SK-N-SH (cell line): ENCODE results near the gene PHETA2. TPM values are rescaled to one million over a fixed set of nuclear protein-coding genes. Genes with fewer than 3 reads are reported as not detected.
"Not testable (repeated sequence)": the region's sequence is repeated elsewhere in the genome, so short reads cannot be mapped to it uniquely, and the experiment has no call there.

ENCODE experiments used
- CTCF ChIA-PET: fragments of 300-600, 350-600 bp; formaldehyde crosslinking; extraction: SDS; loops from one replicate; lab custom pipeline; 2021; lab: Yijun Ruan, JAX
- POLR2A ChIA-PET: fragments of 350-600 bp; sonication (Branson Sonifier 250); formaldehyde crosslinking; extraction: SDS; loops from one replicate; lab custom pipeline; 2020; ENCODE audit warnings: antibody characterized with exemption, inconsistent platforms; lab: Yijun Ruan, JAX
- DNase-seq: peaks from one replicate; pipeline ENCODE4 v3.0.0; 2012
- H2AFZ ChIP-seq: fragments of 200-600 bp; sonication (generic); 2 replicates; pipeline ENCODE4 v1.8.1; 2016; ENCODE audit warnings: antibody characterized with exemption, mild to moderate bottlenecking, low read depth
- H3F3A ChIP-seq: fragments of 200-600 bp; sonication (generic); replicated peaks from 2 replicates; pipeline ENCODE3; 2016; ENCODE audit warnings: antibody characterized with exemption, mild to moderate bottlenecking; ENCODE audit not compliant: insufficient read depth
- H3K27ac ChIP-seq, 2 experiments: fragments of 200-500 bp in 1 of 2; fragments of 200-600 bp in 1 of 2; sonication (Bioruptor generic) in 1 of 2; sonication (generic), shearing (Covaris generic) in 1 of 2; 2 replicates each; pipeline versions ENCODE4 v1.5.1 to v1.6.1; 2014 to 2016; ENCODE audit warnings: low read depth in 2 of 2, inconsistent platforms in 1 of 2, low read length in 1 of 2, mild to moderate bottlenecking in 1 of 2, mixed read lengths in 1 of 2
- H3K27me3 ChIP-seq: fragments of 200-600 bp; sonication (generic), shearing (Covaris generic); 2 replicates; pipeline ENCODE4 v1.6.1; 2016; ENCODE audit warnings: mixed run types; ENCODE audit not compliant: insufficient read depth
- H3K36me3 ChIP-seq, 2 experiments: fragments of 200-500 bp in 1 of 2; fragments of 200-600 bp in 1 of 2; sonication (Bioruptor generic) in 1 of 2; sonication (generic) in 1 of 2; replicated peaks in 1 of 2; 2 replicates each; pipeline versions ENCODE3 to v1.5.1; 2014 to 2016; ENCODE audit warnings: low read length in 1 of 2, mild to moderate bottlenecking in 1 of 2; ENCODE audit not compliant: insufficient read depth in 2 of 2, control insufficient read depth in 1 of 2
- H3K4me1 ChIP-seq, 2 experiments: fragments of 200-500 bp in 1 of 2; fragments of 200-600 bp in 1 of 2; sonication (Bioruptor generic) in 1 of 2; sonication (generic), shearing (Covaris generic) in 1 of 2; 2 replicates each; pipeline versions ENCODE4 v1.5.1 to v1.6.1; 2014 to 2016; ENCODE audit warnings: low read depth in 1 of 2, low read length in 1 of 2, mixed run types in 1 of 2; ENCODE audit not compliant: insufficient read depth in 2 of 2, control insufficient read depth in 1 of 2
- H3K4me2 ChIP-seq: fragments of 200-600 bp; sonication (generic), shearing (Covaris generic); 2 replicates; pipeline ENCODE4 v1.6.1; 2017; ENCODE audit warnings: mixed run types
- H3K4me3 ChIP-seq, 2 experiments: fragments of 200-500 bp in 1 of 2; fragments of 200-600 bp in 1 of 2; sonication (Bioruptor generic) in 1 of 2; sonication (generic), shearing (Covaris generic) in 1 of 2; 2 replicates each; pipeline versions ENCODE4 v1.5.1 to v1.8.1; 2014 to 2016; ENCODE audit warnings: low read depth in 2 of 2, inconsistent platforms in 1 of 2, low read length in 1 of 2, mild to moderate bottlenecking in 1 of 2, mixed read lengths in 1 of 2, moderate library complexity in 1 of 2
- H3K79me2 ChIP-seq: fragments of 200-600 bp; sonication (generic); 2 replicates; pipeline ENCODE4 v1.8.1; 2017; ENCODE audit warnings: mild to moderate bottlenecking; ENCODE audit not compliant: insufficient read depth
- H3K9ac ChIP-seq: fragments of 200-600 bp; sonication (generic); 2 replicates; pipeline ENCODE4 v1.6.1; 2017; ENCODE audit warnings: mixed run types
- H3K9me2 ChIP-seq: fragments of 200-600 bp; sonication (generic); 2 replicates; pipeline ENCODE4 v1.6.1; 2017; ENCODE audit warnings: mixed run types
- H3K9me3 ChIP-seq: fragments of 200-600 bp; sonication (generic); 2 replicates; pipeline ENCODE4 v1.6.1; 2017; ENCODE audit warnings: mixed run types, mild to moderate bottlenecking, moderate library complexity
- H4K20me1 ChIP-seq: fragments of 200-600 bp; sonication (generic); 2 replicates; pipeline ENCODE4 v1.6.1; 2017; ENCODE audit warnings: mild to moderate bottlenecking, mixed run types; ENCODE audit not compliant: insufficient read depth
- ELF1 ChIP-seq: IDR thresholded peaks from 2 replicates; pipeline ENCODE4 v1.4.0; 2012
- FOSL2 ChIP-seq: IDR thresholded peaks from 2 replicates; pipeline ENCODE4 v1.4.0; 2012; ENCODE audit warnings: low read depth, mild to moderate bottlenecking, moderate library complexity, borderline replicate concordance
- FOXJ3 ChIP-seq: sonication (generic); formaldehyde crosslinking; IDR thresholded peaks from 2 replicates; pipeline ENCODE4 v1.5.1; 2020; ENCODE audit warnings: mild to moderate bottlenecking, missing genetic modification reagents
- GABPA ChIP-seq: IDR thresholded peaks from 2 replicates; pipeline ENCODE4 v1.4.0; 2012; ENCODE audit warnings: low read depth, mild to moderate bottlenecking
- MXI1 ChIP-seq: IDR thresholded peaks from 2 replicates; pipeline ENCODE4 v1.6.1; 2012; ENCODE audit warnings: mild to moderate bottlenecking, low read depth, low read length, improper control_type of control experiment
- NFIC ChIP-seq: IDR thresholded peaks from 2 replicates; pipeline ENCODE4 v1.4.0; 2012; ENCODE audit warnings: borderline replicate concordance
- NRF1 ChIP-seq: IDR thresholded peaks from 2 replicates; pipeline ENCODE4 v1.6.1; 2012; ENCODE audit warnings: low read depth, mild to moderate bottlenecking, low read length
- POLR2AphosphoS5 ChIP-seq: IDR thresholded peaks from 2 replicates; pipeline ENCODE4 v1.6.1; 2012; ENCODE audit warnings: low read depth, low read length
- RCOR1 ChIP-seq: fragments of 150-350 bp; IDR thresholded peaks from 2 replicates; pipeline ENCODE4 v1.6.1; 2017; ENCODE audit warnings: antibody characterized with exemption, low read length
- RFX5 ChIP-seq: IDR thresholded peaks from 2 replicates; pipeline ENCODE4 v1.6.1; 2012; ENCODE audit warnings: mild to moderate bottlenecking, improper control_type of control experiment, low read length
- RXRA ChIP-seq: IDR thresholded peaks from 2 replicates; pipeline ENCODE4 v1.4.0; 2012; ENCODE audit warnings: low read depth, mild to moderate bottlenecking, borderline replicate concordance
- TAF1 ChIP-seq: IDR thresholded peaks from 2 replicates; pipeline ENCODE4 v1.6.1; 2012; ENCODE audit warnings: low read depth, mild to moderate bottlenecking, low read length, moderate library complexity, borderline replicate concordance
- TEAD4 ChIP-seq: IDR thresholded peaks from 2 replicates; pipeline ENCODE4 v1.4.0; 2012; ENCODE audit warnings: mild to moderate bottlenecking, borderline replicate concordance; ENCODE audit not compliant: insufficient read depth
- WGBS: methylation state at CpG from one replicate; pipeline ENCODE4 v1.1.6; 2017; ENCODE audit warnings: low lambda C conversion rate; 5-methylcytosine and 5-hydroxymethylcytosine counted together
- polyA plus RNA-seq, 3 experiments: library from polyadenylated mRNA; depleted of rRNA; stranded (reverse); fragments of >200 nt; gene quantifications; 2 replicates each; pipeline ENCODE4 v1.2.3, GENCODE V29; 2012
- TF ChIP-seq, protein P1 (sequence below): IDR thresholded peaks from 2 replicates; pipeline ENCODE4 v1.4.0; 2012; ENCODE audit warnings: low read depth, borderline replicate concordance
- TF ChIP-seq, protein P2 (sequence below): IDR thresholded peaks from 2 replicates; pipeline ENCODE4; 2012
- TF ChIP-seq, protein P3 (sequence below): IDR thresholded peaks from 2 replicates; pipeline ENCODE4 v1.6.1; 2012; ENCODE audit warnings: mild to moderate bottlenecking, low read depth, low read length, moderate library complexity
- TF ChIP-seq, protein P4 (sequence below): IDR thresholded peaks from 2 replicates; pipeline ENCODE4 v1.4.0; 2012; ENCODE audit warnings: low read depth
- TF ChIP-seq, protein P5 (sequence below): IDR thresholded peaks from 2 replicates; pipeline ENCODE4 v1.4.0; 2012; ENCODE audit warnings: low read depth, borderline replicate concordance

PHETA2 gene
- polyA plus RNA-seq, 1 of the 3 experiments (the other 2 are of a cell fraction) = 0.05 TPM

DNA sequence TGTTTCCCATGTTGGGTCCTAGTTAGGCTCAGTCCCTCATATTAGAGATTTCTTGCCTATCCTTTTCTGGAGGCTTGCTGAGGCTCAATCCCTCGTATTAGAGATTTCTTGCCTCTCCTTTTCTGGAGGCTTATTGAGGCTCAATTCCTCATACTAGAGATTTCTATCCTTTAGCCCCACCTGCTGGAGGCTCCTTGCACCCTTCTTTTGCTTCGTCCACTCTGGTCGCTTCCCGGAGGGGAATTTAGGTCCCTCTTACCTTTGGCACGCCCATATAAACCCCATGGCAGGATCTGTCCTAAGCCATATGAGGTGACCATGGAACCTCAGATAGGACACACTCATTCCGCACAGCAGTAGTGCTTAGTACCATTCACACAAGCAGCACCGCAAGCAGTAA, 40.7 kb downstream of the PHETA2 start:
- DNase-seq = no peak
- WGBS = 73% methylated on average over 7 of the region's 7 CpGs

DNA sequence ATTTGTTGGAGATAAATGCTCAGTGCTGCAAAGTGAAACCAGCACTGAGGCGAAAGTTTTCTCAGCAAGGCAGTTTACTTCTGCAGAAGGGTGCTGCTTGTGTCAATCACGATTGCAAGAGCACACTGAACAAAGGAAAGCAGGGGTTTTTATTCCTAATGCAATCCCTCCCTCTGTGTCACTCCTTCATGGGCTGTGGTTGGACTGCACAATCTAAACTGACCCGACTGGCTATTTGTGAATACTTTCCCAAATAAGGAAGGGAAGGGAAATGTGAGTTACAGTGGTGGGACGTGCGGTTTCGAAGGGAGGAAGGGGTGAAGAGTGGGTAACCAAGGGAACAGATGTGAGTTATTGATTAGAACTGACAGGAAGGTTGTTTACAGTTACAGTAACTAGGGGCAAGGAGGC, 41.4 kb downstream of the PHETA2 start:
- POLR2A ChIA-PET, H3K9me3 ChIP-seq, H2AFZ ChIP-seq, H3K9me2 ChIP-seq, H3K4me2 ChIP-seq, H3K9ac ChIP-seq, H3K27ac ChIP-seq, H3K79me2 ChIP-seq, H3K4me1 ChIP-seq, DNase-seq, H3K4me3 ChIP-seq, H3F3A ChIP-seq, H4K20me1 ChIP-seq, H3K27me3 ChIP-seq, H3K36me3 ChIP-seq, CTCF ChIA-PET: not testable (repeated sequence)
- whole genome bisulfite sequencing = 60% methylated on average over 6 of the region's 6 CpGs

More for the DNA sequence above, 40.7 kb downstream of the PHETA2 start:
- no peak overlapping the region for H3K4me2 ChIP-seq
- H3K27ac ChIP-seq = no peak overlapping the region
- ChIA-PET POLR2A (no interaction called here), CTCF (no interaction called here)
- H4K20me1 ChIP-seq = no peaks in the 10 kb centered on the region
- TF ChIP-seq TAF1 = no peak
- TF ChIP-seq RCOR1 = no peak
- TF ChIP-seq, protein P1, sequence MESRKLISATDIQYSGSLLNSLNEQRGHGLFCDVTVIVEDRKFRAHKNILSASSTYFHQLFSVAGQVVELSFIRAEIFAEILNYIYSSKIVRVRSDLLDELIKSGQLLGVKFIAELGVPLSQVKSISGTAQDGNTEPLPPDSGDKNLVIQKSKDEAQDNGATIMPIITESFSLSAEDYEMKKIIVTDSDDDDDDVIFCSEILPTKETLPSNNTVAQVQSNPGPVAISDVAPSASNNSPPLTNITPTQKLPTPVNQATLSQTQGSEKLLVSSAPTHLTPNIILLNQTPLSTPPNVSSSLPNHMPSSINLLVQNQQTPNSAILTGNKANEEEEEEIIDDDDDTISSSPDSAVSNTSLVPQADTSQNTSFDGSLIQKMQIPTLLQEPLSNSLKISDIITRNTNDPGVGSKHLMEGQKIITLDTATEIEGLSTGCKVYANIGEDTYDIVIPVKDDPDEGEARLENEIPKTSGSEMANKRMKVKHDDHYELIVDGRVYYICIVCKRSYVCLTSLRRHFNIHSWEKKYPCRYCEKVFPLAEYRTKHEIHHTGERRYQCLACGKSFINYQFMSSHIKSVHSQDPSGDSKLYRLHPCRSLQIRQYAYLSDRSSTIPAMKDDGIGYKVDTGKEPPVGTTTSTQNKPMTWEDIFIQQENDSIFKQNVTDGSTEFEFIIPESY = no peak
- no peak for TF ChIP-seq GABPA
- TF ChIP-seq TEAD4 = no peak
- TF ChIP-seq ELF1 = no peak
- TF ChIP-seq, protein P2, sequence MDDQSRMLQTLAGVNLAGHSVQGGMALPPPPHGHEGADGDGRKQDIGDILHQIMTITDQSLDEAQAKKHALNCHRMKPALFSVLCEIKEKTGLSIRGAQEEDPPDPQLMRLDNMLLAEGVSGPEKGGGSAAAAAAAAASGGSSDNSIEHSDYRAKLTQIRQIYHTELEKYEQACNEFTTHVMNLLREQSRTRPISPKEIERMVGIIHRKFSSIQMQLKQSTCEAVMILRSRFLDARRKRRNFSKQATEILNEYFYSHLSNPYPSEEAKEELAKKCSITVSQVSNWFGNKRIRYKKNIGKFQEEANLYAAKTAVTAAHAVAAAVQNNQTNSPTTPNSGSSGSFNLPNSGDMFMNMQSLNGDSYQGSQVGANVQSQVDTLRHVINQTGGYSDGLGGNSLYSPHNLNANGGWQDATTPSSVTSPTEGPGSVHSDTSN = no peak
- TF ChIP-seq, protein P3, sequence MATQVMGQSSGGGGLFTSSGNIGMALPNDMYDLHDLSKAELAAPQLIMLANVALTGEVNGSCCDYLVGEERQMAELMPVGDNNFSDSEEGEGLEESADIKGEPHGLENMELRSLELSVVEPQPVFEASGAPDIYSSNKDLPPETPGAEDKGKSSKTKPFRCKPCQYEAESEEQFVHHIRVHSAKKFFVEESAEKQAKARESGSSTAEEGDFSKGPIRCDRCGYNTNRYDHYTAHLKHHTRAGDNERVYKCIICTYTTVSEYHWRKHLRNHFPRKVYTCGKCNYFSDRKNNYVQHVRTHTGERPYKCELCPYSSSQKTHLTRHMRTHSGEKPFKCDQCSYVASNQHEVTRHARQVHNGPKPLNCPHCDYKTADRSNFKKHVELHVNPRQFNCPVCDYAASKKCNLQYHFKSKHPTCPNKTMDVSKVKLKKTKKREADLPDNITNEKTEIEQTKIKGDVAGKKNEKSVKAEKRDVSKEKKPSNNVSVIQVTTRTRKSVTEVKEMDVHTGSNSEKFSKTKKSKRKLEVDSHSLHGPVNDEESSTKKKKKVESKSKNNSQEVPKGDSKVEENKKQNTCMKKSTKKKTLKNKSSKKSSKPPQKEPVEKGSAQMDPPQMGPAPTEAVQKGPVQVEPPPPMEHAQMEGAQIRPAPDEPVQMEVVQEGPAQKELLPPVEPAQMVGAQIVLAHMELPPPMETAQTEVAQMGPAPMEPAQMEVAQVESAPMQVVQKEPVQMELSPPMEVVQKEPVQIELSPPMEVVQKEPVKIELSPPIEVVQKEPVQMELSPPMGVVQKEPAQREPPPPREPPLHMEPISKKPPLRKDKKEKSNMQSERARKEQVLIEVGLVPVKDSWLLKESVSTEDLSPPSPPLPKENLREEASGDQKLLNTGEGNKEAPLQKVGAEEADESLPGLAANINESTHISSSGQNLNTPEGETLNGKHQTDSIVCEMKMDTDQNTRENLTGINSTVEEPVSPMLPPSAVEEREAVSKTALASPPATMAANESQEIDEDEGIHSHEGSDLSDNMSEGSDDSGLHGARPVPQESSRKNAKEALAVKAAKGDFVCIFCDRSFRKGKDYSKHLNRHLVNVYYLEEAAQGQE = no peak
- no peak for TF ChIP-seq RFX5
- no peak for TF ChIP-seq NFIC
- TF ChIP-seq, protein P4, sequence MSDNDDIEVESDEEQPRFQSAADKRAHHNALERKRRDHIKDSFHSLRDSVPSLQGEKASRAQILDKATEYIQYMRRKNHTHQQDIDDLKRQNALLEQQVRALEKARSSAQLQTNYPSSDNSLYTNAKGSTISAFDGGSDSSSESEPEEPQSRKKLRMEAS = no peak
- TF ChIP-seq, protein P5, sequence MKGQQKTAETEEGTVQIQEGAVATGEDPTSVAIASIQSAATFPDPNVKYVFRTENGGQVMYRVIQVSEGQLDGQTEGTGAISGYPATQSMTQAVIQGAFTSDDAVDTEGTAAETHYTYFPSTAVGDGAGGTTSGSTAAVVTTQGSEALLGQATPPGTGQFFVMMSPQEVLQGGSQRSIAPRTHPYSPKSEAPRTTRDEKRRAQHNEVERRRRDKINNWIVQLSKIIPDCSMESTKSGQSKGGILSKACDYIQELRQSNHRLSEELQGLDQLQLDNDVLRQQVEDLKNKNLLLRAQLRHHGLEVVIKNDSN = no peak
- no peak for TF ChIP-seq RXRA
- TF ChIP-seq MXI1 = no peak
- no peak for TF ChIP-seq NRF1
- TF ChIP-seq FOXJ3 (CRISPR knock-in tag) = no peak
- no peak for TF ChIP-seq POLR2AphosphoS5
- no peak for TF ChIP-seq FOSL2
- H3K9ac ChIP-seq = no peak overlapping the region
- no peak overlapping the region for H3K4me3 ChIP-seq
- H3K27me3 ChIP-seq = no peaks in the 10 kb centered on the region
- no peaks in the 10 kb centered on the region for H3K36me3 ChIP-seq
- no peaks in the 10 kb centered on the region for H3F3A ChIP-seq
- no peaks in the 10 kb centered on the region for H3K9me3 ChIP-seq
- H3K9me2 ChIP-seq = no peaks in the 10 kb centered on the region
- H3K79me2 ChIP-seq = no peaks in the 10 kb centered on the region
- H3K4me1 ChIP-seq = no peaks in the 10 kb centered on the region
- H2AFZ ChIP-seq = no peak overlapping the region
